SK-N-MC (cell line): ENCODE measurements around the gene CTBP2.

Source experiments
- EZH2 ChIP-seq: fragments of 200-600 bp; sonication (generic); IDR thresholded peaks from one replicate; pipeline ENCODE4 v1.6.1; 2017; ENCODE audit warnings: antibody characterized with exemption
- FOXP2 ChIP-seq: optimal IDR thresholded peaks from 2 replicates; pipeline ENCODE3; 2011; ENCODE audit warnings: mild to moderate bottlenecking, moderate library complexity; ENCODE audit not compliant: insufficient read depth; ENCODE audit errors: extremely low read length, control extremely low read depth
- POLR2AphosphoS5 ChIP-seq: IDR thresholded peaks from 2 replicates; pipeline ENCODE4 v1.6.1; 2012; ENCODE audit warnings: mild to moderate bottlenecking, low read depth, low read length, borderline replicate concordance

GRCh38 chr10:124959564-124959963 is 200.8 kb downstream of the CTBP2 start:
- TF ChIP-seq EZH2 (no peak), POLR2AphosphoS5 (no peak), FOXP2 (no peak)
